Caco-2 (cell line): ENCODE data around the gene C21orf58. TPM values are rescaled to one million over a fixed set of nuclear protein-coding genes. Genes with fewer than 3 reads are reported as not detected.

Experiments
- BruUV-seq: library from RNA; stranded (reverse); fragments of 400-500 nt; replicated peaks from 2 replicates; lab custom pipeline; 2021; lab: Mats Ljungman, UMichigan
- CTCF ChIA-PET: fragments of 300-600 bp; sonication (Branson Sonifier 250); formaldehyde crosslinking; loops from one replicate; lab custom pipeline; 2022; ENCODE audit warnings: antibody characterized with exemption; lab: Charles Lee
- POLR2A ChIA-PET: fragments of 300-600 bp; sonication (Branson Sonifier 250); formaldehyde crosslinking; loops from one replicate; lab custom pipeline; 2022; ENCODE audit warnings: antibody characterized with exemption; lab: Charles Lee
- DNase-seq, 2 experiments: peaks; one replicate each; pipeline versions ENCODE4 v3.0.0 to v3.0.0-alpha.2; 2020 to 2022
- H3K27me3 ChIP-seq: replicated peaks from 2 replicates; pipeline ENCODE4 v1.6.0; 2011; ENCODE audit warnings: low read length; ENCODE audit not compliant: control insufficient read depth, insufficient read depth
- H3K36me3 ChIP-seq: 2 replicates; pipeline ENCODE4 v1.5.1; 2011; ENCODE audit warnings: low read length; ENCODE audit not compliant: control insufficient read depth, insufficient read depth
- H3K4me1 ChIP-seq: fragments of 250-450 bp; sonication (Bioruptor Pico); 2 replicates; pipeline ENCODE4 v1.5.1; 2020; ENCODE audit warnings: mild to moderate bottlenecking
- H3K4me3 ChIP-seq: 2 replicates; pipeline ENCODE4 v1.5.1; 2011; ENCODE audit warnings: low read depth, mild to moderate bottlenecking, control low read depth, low read length
- H3K9me3 ChIP-seq: fragments of 250-450 bp; sonication (Bioruptor Pico); 2 replicates; pipeline ENCODE4 v1.5.1; 2020; ENCODE audit warnings: mild to moderate bottlenecking, moderate library complexity
- H3K27ac Mint-ChIP-seq: one replicate; pipeline ENCODE4 v1.8.0; 2022; ENCODE audit warnings: mixed read lengths; ENCODE audit not compliant: unreplicated experiment
- H3K27me3 Mint-ChIP-seq: one replicate; pipeline ENCODE4 v1.8.0; 2022; ENCODE audit warnings: mixed read lengths; ENCODE audit not compliant: insufficient read depth, unreplicated experiment
- H3K36me3 Mint-ChIP-seq: one replicate; pipeline ENCODE4 v1.8.0; 2022; ENCODE audit warnings: mild to moderate bottlenecking, mixed read lengths; ENCODE audit not compliant: insufficient read depth, unreplicated experiment
- H3K4me1 Mint-ChIP-seq: one replicate; pipeline ENCODE4 v1.8.0; 2022; ENCODE audit warnings: low read depth, mixed read lengths; ENCODE audit not compliant: unreplicated experiment
- H3K4me3 Mint-ChIP-seq: one replicate; pipeline ENCODE4 v1.8.0; 2022; ENCODE audit warnings: mild to moderate bottlenecking, moderate library complexity, mixed read lengths; ENCODE audit not compliant: unreplicated experiment
- H3K9me3 Mint-ChIP-seq: one replicate; pipeline ENCODE4 v1.8.0; 2022; ENCODE audit warnings: mixed read lengths; ENCODE audit not compliant: unreplicated experiment
- intact Hi-C: fragments of 100-400 bp; cut with micrococcal nuclease; formaldehyde crosslinking; loops from one replicate; pipeline ENCODE4 v1.10.0; 2022; ENCODE audit not compliant: unreplicated experiment
- total RNA-seq: library from RNA; stranded (reverse); gene quantifications from 2 replicates; pipeline ENCODE4 v1.2.3, GENCODE V29; 2022
- TF ChIP-seq, protein P1 (sequence below), 2 experiments: fragments of 200-600 bp in 1 of 2; IDR thresholded peaks; 1 replicate in 1 of 2; 2 replicates in 1 of 2; pipeline versions ENCODE4 v1.5.1 to v1.8.0; 2011 to 2022; ENCODE audit warnings: antibody characterized with exemption in 1 of 2, control low read depth in 1 of 2, inconsistent platforms in 1 of 2, low read depth in 1 of 2, low read length in 1 of 2, mild to moderate bottlenecking in 1 of 2, moderate library complexity in 1 of 2; ENCODE audit not compliant: insufficient read depth in 1 of 2, severe bottlenecking in 1 of 2, unreplicated experiment in 1 of 2

Gene C21orf58
- total RNA-seq, 1 experiment from 2014 or later, result 17.7 TPM

DNA sequence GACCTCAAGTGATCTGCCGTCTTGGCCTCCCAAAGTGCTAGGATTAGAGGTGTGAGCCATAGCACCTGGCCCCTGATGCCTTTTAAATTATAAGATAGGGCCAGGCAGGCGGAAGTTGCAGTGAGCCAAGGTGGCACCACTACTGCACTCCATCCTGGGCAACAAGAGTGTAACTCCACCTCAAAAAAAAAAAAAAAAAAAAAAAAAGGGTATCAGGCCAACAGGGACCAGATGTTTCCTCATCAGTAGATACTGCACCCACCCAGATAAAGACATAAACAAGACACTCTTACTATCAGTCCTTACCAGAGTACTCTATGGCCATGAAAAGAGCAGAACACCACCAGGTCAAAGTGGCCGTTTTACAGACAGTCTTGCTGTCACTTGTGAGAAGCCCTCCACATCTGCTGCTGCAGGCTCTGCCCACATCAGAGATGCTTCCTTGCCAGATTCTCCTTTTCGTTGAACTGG is 3.3 kb downstream of the C21orf58 start:
- Mint-ChIP-seq H3K9me3 (no peaks in the 10 kb centered on the region), H3K36me3 (peaks cover 23% of the 10 kb centered on the region), H3K4me3 (no peak overlapping the region), H3K27me3 (no peaks in the 10 kb centered on the region), H3K4me1 (peaks cover 2% of the 10 kb centered on the region), H3K27ac (no peak overlapping the region)
- H3K4me1 ChIP-seq, result no peaks in the 10 kb centered on the region; the same call in 1 of the 2 replicates
- BruUV-seq, result no TSS peak
- POLR2A ChIA-PET, result no interaction called here
- intact Hi-C loops, result loop anchor here (5.0 kb wide), 1 partner anchor 93 kb away; the partner anchor contains the start of gene LSS
- CTCF ChIA-PET, result no interaction called here
- H3K9me3 ChIP-seq, result no peaks in the 10 kb centered on the region
- H3K27me3 ChIP-seq, result no peaks in the 10 kb centered on the region
- H3K36me3 ChIP-seq, result no peaks in the 10 kb centered on the region
- TF ChIP-seq, protein P1, sequence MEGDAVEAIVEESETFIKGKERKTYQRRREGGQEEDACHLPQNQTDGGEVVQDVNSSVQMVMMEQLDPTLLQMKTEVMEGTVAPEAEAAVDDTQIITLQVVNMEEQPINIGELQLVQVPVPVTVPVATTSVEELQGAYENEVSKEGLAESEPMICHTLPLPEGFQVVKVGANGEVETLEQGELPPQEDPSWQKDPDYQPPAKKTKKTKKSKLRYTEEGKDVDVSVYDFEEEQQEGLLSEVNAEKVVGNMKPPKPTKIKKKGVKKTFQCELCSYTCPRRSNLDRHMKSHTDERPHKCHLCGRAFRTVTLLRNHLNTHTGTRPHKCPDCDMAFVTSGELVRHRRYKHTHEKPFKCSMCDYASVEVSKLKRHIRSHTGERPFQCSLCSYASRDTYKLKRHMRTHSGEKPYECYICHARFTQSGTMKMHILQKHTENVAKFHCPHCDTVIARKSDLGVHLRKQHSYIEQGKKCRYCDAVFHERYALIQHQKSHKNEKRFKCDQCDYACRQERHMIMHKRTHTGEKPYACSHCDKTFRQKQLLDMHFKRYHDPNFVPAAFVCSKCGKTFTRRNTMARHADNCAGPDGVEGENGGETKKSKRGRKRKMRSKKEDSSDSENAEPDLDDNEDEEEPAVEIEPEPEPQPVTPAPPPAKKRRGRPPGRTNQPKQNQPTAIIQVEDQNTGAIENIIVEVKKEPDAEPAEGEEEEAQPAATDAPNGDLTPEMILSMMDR (IDR thresholded peaks at IDR 0.05; ENCODE audit: insufficient read depth in 1 of 2, low read depth in 1 of 2, low read length in 1 of 2, severe bottlenecking in 1 of 2, unreplicated experiment in 1 of 2), result no peak
- no peak overlapping the region for H3K4me3 ChIP-seq
- no peak for DNase-seq

DNA sequence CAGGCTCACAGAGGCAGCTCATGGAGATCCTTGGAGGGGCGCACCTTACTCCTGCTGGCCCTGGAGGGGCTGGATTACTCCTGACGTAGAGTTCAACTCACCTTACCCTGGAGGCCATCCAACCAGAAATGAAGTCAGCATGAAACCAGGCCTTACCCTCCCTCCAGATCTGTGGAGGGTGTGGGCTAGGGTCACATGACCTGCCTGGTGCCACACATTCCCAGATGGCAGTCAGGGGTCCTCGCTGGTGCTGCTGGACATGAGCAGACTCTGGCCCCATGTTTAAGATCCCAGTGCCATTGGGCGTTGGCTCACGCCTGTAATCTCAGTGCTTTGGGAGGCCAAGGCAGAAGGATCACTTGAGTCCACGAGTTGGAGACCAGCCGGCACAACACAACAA is 4.5 kb downstream of the C21orf58 start:
- no peaks in the 10 kb centered on the region for H3K9me3 Mint-ChIP-seq
- Histone ChIP-seq H3K27me3 (no peaks in the 10 kb centered on the region), H3K4me3 (no peak overlapping the region), H3K4me1 (no peaks in the 10 kb centered on the region; the same call in 1 of the 2 replicates), H3K36me3 (no peaks in the 10 kb centered on the region), H3K9me3 (no peaks in the 10 kb centered on the region)
- H3K27me3 Mint-ChIP-seq, result no peaks in the 10 kb centered on the region
- ChIA-PET POLR2A (interaction anchor here (0.6 kb wide), 1 partner anchor 35 kb away, joined by 4 read pairs; no protein-coding TSS in a partner anchor), CTCF (no interaction called here)
- no TSS peak for BruUV-seq
- DNase-seq, result no peak
- intact Hi-C loops, result no loop called here
- no peak overlapping the region for H3K27ac Mint-ChIP-seq
- TF ChIP-seq, protein P1 (IDR thresholded peaks at IDR 0.05; ENCODE audit: insufficient read depth in 1 of 2, low read depth in 1 of 2, low read length in 1 of 2, severe bottlenecking in 1 of 2, unreplicated experiment in 1 of 2), result no peak
- H3K36me3 Mint-ChIP-seq, result peaks cover 19% of the 10 kb centered on the region
- no peaks in the 10 kb centered on the region for H3K4me1 Mint-ChIP-seq
- H3K4me3 Mint-ChIP-seq, result no peak overlapping the region

DNA sequence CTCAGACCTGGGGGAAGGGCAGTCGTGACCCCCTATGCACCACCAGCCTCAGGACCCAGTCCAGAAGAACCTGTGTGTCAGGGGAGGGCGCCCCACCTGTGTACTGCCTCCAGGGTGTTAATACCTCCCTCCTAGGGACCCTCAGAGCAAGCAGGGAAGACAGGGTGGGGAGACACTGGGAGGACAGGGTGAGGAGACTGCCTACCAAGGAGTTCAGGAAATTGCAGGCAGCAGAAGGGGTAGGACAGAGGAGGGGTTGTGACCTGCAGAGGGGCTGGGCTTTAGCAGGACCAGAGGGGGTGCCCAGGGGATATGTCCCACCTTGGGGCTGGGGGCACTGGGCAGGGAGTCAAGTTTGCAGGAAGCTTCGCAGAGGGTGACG is 5.2 kb downstream of the C21orf58 start:
- CTCF ChIA-PET, result no interaction called here

More for the DNA sequence above, 5.2 kb downstream of the C21orf58 start:
- no TSS peak for BruUV-seq
- Mint-ChIP-seq H3K27ac (no peak overlapping the region), H3K4me1 (no peaks in the 10 kb centered on the region), H3K9me3 (no peaks in the 10 kb centered on the region), H3K4me3 (no peak overlapping the region), H3K36me3 (peaks cover 12% of the 10 kb centered on the region), H3K27me3 (no peaks in the 10 kb centered on the region)
- no peak for DNase-seq
- no peaks in the 10 kb centered on the region for H3K9me3 ChIP-seq
- H3K4me1 ChIP-seq, result no peaks in the 10 kb centered on the region; the same call in 1 of the 2 replicates
- intact Hi-C loops, result no loop called here
- H3K27me3 ChIP-seq, result no peaks in the 10 kb centered on the region
- no peaks in the 10 kb centered on the region for H3K36me3 ChIP-seq
- H3K4me3 ChIP-seq, result no peak overlapping the region
- TF ChIP-seq, protein P1 (IDR thresholded peaks at IDR 0.05; ENCODE audit: insufficient read depth in 1 of 2, low read depth in 1 of 2, low read length in 1 of 2, severe bottlenecking in 1 of 2, unreplicated experiment in 1 of 2), result no peak
- POLR2A ChIA-PET, result no interaction called here
